Breast epithelium (tissue), 4 donors: Measurements from ENCODE around the gene ACP5. TPM values are rescaled to one million over a fixed set of nuclear protein-coding genes. Genes with fewer than 3 reads are reported as not detected.

ENCODE experiments used
- DNase-seq, 2 donors: peaks; one replicate each; pipeline ENCODE4 v3.0.0-alpha.2; 2019; ENCODE audit warnings: low spot score in 2 of 2
- H3K27ac ChIP-seq, 2 donors: fragments of 200-600 bp; sonication (generic) in 1 of 2; one replicate each; pipeline ENCODE4 v1.5.1; 2016 to 2019; ENCODE audit warnings: mild to moderate bottlenecking in 1 of 2
- H3K27me3 ChIP-seq, 2 donors: fragments of 200-600 bp; sonication (generic) in 1 of 2; one replicate each; pipeline versions ENCODE4 v1.5.1 to v1.6.0; 2017 to 2019; ENCODE audit warnings: control low read depth in 1 of 2, mild to moderate bottlenecking in 1 of 2
- H3K36me3 ChIP-seq: fragments of 200-600 bp; one replicate; pipeline ENCODE4 v1.5.1; 2019
- H3K4me1 ChIP-seq, 2 donors: fragments of 200-600 bp; sonication (generic); one replicate each; pipeline ENCODE4 v1.5.1; 2016 to 2019; ENCODE audit warnings: control low read depth in 1 of 2
- H3K4me3 ChIP-seq, 3 donors: fragments of 200-600 bp; sonication (generic); 1 replicate in 2 of 3; 2 replicates in 1 of 3; pipeline ENCODE4 v1.5.1; 2016 to 2019; ENCODE audit warnings: mild to moderate bottlenecking in 3 of 3, moderate library complexity in 2 of 3
- H3K9me3 ChIP-seq, 2 donors: fragments of 200-600 bp; sonication (generic) in 1 of 2; one replicate each; pipeline ENCODE4 v1.5.1; 2016 to 2019; ENCODE audit warnings: control low read depth in 1 of 2
- CTCF ChIP-seq, 3 donors: fragments of 450-650 bp; IDR thresholded peaks; one replicate each; pipeline ENCODE4 v1.5.1; 2016 to 2017; ENCODE audit warnings: antibody characterized with exemption in 3 of 3, mild to moderate bottlenecking in 3 of 3, moderate library complexity in 3 of 3
- POLR2A ChIP-seq: fragments of 450-650 bp; IDR thresholded peaks from one replicate; pipeline ENCODE4 v1.6.1; 2016; ENCODE audit warnings: antibody characterized with exemption, mild to moderate bottlenecking, moderate library complexity
- POLR2AphosphoS5 ChIP-seq, 3 donors: sonication (generic); formaldehyde crosslinking; IDR thresholded peaks; one replicate each; pipeline ENCODE4 v1.6.1; 2017; ENCODE audit warnings: antibody characterized with exemption in 3 of 3
- intact Hi-C: fragments of 100-400 bp; cut with DNase I; formaldehyde crosslinking; loops from one replicate; pipeline ENCODE4 v1.15.1; 2023; ENCODE audit warnings: low total_unique reads
- total RNA-seq, 3 donors: library from RNA; depleted of rRNA; stranded (reverse); fragments of >200 nt; gene quantifications; one replicate each; pipeline ENCODE4 v1.1.0, GENCODE V29; 2016

ACP5 gene
- total RNA-seq, 3 donors from 2014 or later: 33.4 to 101 (median 92.8) TPM

GRCh38 chr19:11598746-11599145, 21.3 kb upstream of the ACP5 start:
- TF ChIP-seq POLR2A (no peak), POLR2AphosphoS5 (IDR thresholded peaks at IDR 0.05) (no peak)
- Histone ChIP-seq H3K27ac (no peak overlapping the region), H3K27me3 (no peaks in the 10 kb centered on the region), H3K4me3 (no peak overlapping the region), H3K36me3 (no peaks in the 10 kb centered on the region), H3K9me3 (no peaks in the 10 kb centered on the region), H3K4me1 (peaks cover 0 to 5% of the 10 kb centered on the region in 2 donors)
- intact Hi-C loops: no loop called here
- no peak for DNase-seq

- Histone ChIP-seq H3K4me3 (peak overlapping the region; percentile 90 to 98 (median 90)), H3K4me1 (peaks cover 0 to 5% of the 10 kb centered on the region in 2 donors), H3K36me3 (no peaks in the 10 kb centered on the region), H3K27ac (peak overlapping the region; percentile 96 to 97), H3K27me3 (no peaks in the 10 kb centered on the region), H3K9me3 (no peaks in the 10 kb centered on the region)
- intact Hi-C loops: no loop called here
- no peak for DNase-seq
- TF ChIP-seq POLR2AphosphoS5 (IDR thresholded peaks at IDR 0.05) (no peak), CTCF (IDR thresholded peaks at IDR 0.05) (no peak), POLR2A (no peak)
Observed at GRCh38 chr19:11598103-11598483, 20.6 kb upstream of the ACP5 start.

GRCh38 chr19:11597202-11598102, 20.0 kb upstream of the ACP5 start, which contains the start of gene ZNF627:
TSS of gene ZNF627 (plus strand) at chr19:11597483. CDS start at chr19:11597628, 145 bp downstream.
- Histone ChIP-seq H3K36me3 (no peaks in the 10 kb centered on the region), H3K4me1 (peaks cover 0 to 5% of the 10 kb centered on the region in 2 donors), H3K9me3 (no peaks in the 10 kb centered on the region), H3K4me3 (peak within 1 kb of the TSS; percentile 90 to 98 (median 90)), H3K27ac (peak within 1 kb of the TSS; percentile 96 to 97), H3K27me3 (no peaks in the 10 kb centered on the region)
- TF ChIP-seq POLR2AphosphoS5 (IDR thresholded peaks at IDR 0.05) (peak; percentile 96 to 99 (median 98)), POLR2A (peak; percentile 93), CTCF (IDR thresholded peaks at IDR 0.05) (peak; percentile 17 to 41 (median 19))
- intact Hi-C loops: no loop called here
- DNase-seq: peak; percentile 99 to 100

- H3K36me3 ChIP-seq: no peaks in the 10 kb centered on the region
- H3K4me1 ChIP-seq: peaks cover 0 to 5% of the 10 kb centered on the region in 2 donors
- intact Hi-C loops: no loop called here
- no peak overlapping the region for H3K4me3 ChIP-seq
- no peak for DNase-seq
- no peaks in the 10 kb centered on the region for H3K27me3 ChIP-seq
- no peaks in the 10 kb centered on the region for H3K9me3 ChIP-seq
- peak overlapping the region; percentile 96 to 97 for H3K27ac ChIP-seq
- TF ChIP-seq CTCF (IDR thresholded peaks at IDR 0.05): no peak
- no peak for TF ChIP-seq POLR2AphosphoS5 (IDR thresholded peaks at IDR 0.05)
- TF ChIP-seq POLR2A: no peak
Observed at GRCh38 chr19:11596156-11596555, 18.7 kb upstream of the ACP5 start.

GRCh38 chr19:11594084-11594483, 16.6 kb upstream of the ACP5 start:
- Histone ChIP-seq H3K4me3 (no peak overlapping the region), H3K27me3 (no peaks in the 10 kb centered on the region), H3K27ac (no peak overlapping the region), H3K9me3 (no peaks in the 10 kb centered on the region), H3K4me1 (peaks cover 0 to 5% of the 10 kb centered on the region in 2 donors), H3K36me3 (no peaks in the 10 kb centered on the region)
- no peak for DNase-seq
- intact Hi-C loops: no loop called here
- no peak for TF ChIP-seq CTCF (IDR thresholded peaks at IDR 0.05)
